Fibroblast of peridontal ligament (primary cell): ENCODE data around the gene HOGA1.
A peak's percentile ranks its signal among the peaks of the same experiment; 100 is the strongest.

Experiments used
- DNase-seq: peaks from one replicate; pipeline ENCODE4 v3.0.0-alpha.2; 2010; ENCODE audit errors: extremely low read depth

Gene HOGA1

DNA sequence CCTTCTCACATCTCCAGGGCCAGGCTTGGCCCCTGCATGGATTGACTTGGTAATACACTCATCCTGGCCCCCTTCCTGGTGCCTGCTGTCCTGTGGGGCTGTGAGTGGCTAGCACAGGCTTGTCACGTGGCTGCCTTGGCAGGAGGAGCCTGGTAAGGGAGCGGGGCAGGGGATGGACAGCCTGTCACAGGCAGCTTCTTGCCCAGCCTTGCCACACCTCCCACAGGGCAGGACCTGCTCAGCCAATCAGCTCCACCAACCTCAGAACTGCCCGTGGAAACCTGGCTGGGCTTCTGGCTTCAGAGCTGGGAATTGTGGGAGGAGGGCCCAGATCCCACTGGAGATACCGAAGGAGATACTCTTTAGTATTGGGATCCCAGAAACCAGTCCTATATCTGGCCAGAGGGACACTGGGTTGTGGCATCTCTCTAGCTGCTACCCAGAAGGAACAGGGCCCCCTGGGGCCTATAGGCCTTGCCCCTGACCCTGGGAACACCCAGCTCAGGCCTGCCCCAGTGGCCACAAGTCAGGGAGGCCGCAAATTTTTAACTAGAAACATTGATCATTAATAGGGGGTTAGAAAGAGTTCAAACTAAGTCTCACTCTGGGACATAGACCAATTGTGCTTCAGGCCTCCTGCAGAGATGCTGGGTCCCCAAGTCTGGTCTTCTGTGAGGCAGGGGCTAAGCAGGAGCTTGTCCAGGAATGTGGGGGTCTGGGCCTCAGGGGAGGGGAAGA, at the start of gene HOGA1:
Gene HOGA1 (plus strand): TSS at position 330 of the 738 bp plus-strand sequence. CDS start 315 bp downstream, at position 645.
- peak; percentile 87 for DNase-seq

GRCh38 chr10:97534746-97535367, 49.3 kb upstream of the HOGA1 start:
- DNase-seq = no peak

DNA sequence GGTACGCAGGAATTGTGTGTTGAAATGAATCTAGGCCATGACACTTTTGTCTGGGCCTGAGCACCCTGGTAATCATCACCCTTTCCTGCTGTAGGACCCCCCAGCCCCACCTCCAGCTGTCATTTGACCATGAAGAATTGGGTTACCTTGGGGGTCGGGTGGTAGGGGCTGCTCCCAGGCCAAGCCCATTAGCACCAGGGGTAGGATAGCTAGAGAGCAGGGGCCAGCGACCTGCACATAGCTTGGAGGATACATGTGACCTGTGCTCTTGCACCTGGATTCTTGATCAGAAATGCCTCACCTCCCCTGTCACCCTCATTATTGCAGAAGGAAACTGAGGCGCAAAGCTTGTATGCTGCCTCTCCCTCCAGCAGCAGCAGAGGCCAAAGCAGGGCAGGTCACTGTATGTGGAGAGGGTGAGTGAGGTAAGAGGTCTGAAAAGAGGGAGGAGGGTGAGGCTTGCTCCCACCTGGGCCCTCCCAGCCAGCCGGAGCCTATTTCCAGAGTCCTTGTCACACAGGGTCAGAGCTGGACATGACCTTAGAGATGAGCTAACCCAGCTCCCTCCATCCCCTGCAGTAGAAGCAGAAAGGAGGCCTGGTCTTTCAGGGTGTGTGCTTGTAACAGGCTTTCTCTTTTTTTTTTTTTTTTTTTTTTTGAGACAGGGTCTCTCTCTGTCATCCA, 46.9 kb upstream of the HOGA1 start:
- DNase-seq = no peak

- DNase-seq = no peak
Observed at GRCh38 chr10:97538411-97538810, 45.8 kb upstream of the HOGA1 start.

DNA sequence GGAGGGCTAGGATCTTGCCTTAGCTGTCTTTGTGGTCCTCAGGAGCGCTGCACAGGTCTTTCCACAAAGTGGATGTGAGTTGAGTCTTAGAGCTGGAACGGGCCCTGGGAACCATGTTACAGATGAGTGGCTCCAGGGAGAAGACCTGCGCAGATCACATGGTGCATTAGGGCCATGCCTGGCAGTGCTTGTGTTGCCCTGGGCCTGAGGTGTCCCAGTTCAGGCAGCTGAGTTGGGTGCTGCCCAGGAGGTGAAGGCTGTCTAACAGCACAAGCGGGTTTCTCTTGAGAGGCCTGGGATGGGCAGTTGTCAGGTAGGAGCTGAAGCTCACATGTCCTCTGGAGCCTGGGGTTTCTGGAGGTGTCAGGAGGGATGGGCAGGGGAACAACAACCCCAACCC, 45.4 kb upstream of the HOGA1 start:
- DNase-seq = no peak

DNA sequence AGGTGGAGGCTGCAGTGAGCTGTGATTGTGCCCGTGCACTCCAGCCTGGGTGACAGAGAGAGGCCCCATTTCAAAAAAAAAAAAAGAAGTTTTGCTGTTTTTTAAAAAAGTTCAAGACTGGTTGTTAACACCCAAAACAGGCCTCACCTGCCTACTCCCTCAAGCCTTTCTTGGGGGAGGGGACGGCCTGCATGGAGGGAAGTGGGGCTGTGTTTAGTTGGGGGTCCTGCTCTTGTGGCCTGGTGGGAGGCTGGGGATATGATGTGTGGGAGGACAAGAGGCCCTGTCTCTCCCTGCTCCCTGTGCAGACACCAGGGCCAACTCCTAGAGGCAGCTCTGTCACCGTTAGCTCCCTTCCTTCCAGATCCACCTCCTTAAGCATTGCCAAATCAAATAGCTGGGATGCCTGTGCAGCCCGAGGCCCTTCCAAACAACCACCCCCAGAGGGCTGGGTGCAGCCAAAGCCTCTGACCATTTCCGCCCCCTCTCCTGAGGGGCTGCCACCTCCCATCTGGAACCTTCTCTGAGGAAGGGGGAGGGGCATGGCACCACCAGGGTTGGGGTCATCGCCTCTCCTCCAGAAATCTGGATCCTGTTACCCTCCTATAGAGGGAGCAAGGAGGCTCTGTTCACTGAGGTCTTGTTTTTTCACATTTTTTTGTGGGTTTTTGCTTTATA, 44.5 kb upstream of the HOGA1 start:
- DNase-seq = peak; percentile 73

DNA sequence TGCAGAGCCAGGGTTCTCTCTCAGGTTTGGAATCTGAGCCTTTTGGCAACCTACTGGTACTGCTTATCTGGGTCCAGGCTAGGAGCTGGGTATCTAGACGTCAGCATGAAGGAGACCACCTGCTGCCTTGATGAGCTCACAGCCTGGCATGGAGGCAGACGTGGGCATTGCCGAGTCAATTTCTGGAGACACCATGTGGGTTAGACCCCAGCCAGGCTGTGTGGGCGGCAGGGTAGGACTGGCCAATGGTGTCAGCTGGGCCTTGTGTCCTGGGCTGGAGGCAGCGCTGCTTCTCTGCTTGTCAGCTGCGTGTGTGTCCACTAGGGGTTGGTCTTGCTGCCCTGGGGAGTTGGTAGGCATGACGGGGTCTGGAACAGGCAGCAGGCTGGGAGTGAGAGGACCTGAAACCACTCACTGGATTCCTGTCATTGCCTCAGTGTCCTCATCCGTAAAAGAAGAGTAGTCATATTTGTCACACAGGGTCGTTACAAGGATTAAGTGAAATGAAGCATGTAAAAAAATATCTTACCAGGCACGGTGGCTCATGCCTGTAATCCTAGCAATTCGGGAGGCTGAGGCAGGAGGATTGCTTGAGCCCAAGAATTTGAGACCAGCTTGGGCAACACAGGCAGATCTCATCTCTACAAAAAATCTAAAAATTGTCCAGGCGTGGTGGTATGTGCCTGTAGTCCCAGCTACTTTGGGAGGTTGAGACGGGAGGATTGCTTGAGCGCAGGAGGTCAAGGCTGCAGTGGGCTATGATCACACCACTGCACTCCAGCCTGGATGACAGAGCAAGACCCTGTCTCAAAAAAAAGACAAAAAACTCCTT, 43.3 kb upstream of the HOGA1 start:
- no peak for DNase-seq

GRCh38 chr10:97542169-97543024, 41.8 kb upstream of the HOGA1 start:
- peak; percentile 93 for DNase-seq

DNA sequence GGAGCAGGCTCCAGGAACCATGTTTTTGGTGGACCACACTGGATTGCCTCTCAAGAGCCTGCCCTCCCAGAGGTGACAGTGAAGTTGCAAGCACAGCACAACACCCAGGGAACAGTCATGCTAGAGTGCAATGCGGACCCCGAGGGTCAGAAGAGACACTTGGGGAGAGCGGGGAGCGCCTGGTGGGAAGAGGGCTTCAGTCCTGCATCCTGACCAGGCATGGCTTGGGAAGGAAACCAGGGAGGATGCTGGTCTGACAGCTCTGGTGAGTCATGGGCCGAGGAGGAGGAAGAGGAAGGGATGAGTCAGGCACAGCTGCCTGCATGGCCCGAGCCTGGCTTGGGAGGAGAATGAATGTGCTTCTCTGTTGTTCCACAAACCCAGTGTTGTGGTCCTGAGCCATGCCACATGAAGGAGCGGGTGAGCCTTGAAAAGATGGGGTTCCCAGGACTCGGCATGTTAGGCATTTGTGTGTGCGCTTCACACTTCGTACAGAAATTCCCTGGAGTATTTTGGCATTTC, 41.1 kb upstream of the HOGA1 start:
- peak; percentile 93 for DNase-seq

- DNase-seq = no peak
Observed at GRCh38 chr10:97546456-97547270, 37.5 kb upstream of the HOGA1 start.

DNA sequence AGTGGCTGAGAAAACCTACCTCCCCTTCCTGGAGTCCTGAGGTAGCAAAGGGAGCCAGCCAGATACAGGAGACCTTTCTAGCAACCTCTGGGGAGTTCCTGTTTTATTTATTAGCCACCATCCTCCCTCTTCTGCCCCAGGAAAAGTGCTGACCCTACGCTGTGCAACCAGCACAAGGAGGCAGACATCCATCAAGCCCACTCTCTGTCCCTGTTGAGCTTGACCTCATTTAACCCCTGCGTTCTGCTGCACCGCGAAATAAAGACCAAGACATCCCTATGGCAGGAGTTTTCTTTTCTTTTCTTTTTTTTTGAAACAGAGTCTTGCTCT, 37.0 kb upstream of the HOGA1 start:
- DNase-seq = no peak

DNA sequence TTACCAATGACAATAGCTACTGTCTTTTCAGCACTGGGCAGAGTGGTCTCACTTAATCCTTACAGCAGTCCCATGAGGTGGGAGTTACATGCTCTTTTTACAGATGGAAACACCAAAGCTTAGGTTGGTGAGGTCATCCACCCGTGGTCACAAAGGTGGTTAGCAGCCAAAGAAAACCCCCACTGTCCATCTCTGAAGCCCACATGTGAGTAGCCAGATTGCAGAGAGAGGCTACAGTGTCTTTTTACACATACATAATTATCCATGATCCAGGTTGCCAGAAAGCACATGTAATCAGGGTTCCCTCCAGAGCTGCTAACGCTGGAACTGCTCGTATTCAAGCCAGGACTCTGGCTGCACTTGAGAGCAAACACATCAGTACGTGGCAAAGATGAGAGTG, 36.2 kb upstream of the HOGA1 start:
- DNase-seq = no peak

- DNase-seq = no peak
Observed at GRCh38 chr10:97548828-97549455, 35.2 kb upstream of the HOGA1 start.

DNA sequence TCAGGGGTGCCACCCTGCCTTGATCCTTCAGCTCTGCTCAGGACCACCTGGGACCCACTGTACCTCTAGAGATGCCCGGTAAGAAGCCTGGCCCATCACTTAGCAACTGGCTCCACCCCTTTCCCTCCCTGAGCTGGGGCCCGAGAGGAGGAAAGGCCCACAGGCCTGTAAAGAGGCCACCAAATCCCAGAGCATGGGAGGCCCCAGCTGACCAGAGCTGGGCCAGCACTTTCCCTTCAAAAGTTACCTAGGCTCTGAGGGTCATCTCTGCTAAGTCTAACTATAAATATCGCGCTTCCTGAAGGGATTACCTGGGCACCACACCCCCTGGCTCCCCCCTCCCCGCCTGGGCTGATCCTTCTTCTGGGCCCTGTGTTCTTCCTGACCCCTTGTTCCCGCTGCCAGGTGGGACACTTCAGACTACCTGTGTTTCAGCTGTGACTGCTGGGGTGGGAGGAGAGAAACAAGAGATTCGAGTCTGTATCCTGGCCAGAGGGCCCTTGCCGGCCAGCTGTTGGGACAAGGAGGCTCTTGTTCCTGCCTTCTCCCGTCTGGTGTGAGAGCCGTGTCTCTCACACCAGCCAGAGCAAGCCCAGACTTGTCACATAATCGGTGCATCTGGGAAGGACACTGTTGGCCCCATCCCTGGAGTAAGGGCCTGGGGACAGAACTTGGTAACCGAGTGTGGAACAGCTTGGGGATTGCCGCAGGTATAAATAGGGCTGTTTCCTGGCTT, 34.4 kb upstream of the HOGA1 start:
- no peak for DNase-seq

DNA sequence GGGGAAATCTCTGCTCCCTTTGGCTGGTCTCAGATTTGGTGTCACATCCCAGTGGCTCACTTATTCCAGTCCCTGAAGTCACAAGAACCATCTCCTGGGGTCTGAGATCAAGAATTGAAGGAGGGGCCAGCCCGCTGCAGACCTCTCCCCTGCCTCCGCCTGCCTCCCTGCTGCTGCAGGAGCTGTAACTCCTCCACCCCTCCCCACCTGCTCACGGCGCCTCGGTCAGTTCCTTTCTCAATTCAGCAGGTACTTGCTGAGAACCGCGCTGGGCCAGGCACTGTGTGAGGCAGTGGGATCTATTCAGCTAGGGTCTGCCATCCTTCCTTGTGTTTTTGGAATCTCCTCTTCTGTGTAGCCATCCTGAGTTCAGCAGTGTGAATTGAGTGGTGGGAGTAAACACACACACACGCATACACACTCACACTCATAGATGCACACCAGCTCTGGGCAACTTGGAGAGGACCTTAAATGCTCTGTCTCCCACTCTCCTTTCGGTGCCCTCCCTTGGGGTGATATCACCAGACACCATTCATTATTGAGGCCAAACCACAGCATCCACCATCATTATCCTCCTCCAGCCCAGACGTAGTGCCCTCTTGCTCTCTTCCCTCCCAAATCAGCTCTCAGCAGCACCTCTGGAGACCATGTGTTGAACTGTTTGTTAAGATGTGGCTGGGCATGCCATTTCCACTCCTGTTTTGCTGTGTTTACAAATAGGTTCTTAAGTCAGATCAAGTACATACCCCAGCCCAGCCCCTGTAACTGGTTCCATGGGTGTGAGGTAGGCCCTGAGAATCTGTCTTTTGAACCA, 33.6 kb upstream of the HOGA1 start:
- no peak for DNase-seq

- DNase-seq = no peak
Observed at GRCh38 chr10:97551271-97551670, 32.9 kb upstream of the HOGA1 start.

DNA sequence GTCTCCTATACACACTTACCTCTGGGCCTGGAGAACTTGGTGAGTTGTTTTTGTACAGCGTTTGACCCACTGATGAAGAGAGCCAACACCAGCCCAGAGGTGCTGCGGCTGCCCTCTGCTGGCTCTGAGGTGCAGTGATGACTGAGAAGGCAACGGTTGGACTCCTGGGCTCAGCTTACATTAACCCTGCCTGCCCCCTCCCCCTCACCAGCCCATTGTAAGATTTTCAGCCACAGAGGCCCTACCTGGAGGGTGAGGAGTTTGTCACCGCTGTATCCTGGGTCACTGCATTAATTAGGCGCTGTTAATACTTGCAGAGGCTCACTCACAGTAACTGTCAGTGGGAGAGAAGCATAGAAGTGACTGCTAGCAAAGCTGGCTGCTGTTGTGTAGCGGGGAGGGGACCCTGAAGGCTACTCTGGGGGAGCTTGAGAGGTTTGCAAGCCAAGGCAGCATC, 30.6 kb upstream of the HOGA1 start:
- peak; percentile 77 for DNase-seq
